ENCODE results near the gene PYGB. TPM values are rescaled to one million over a fixed set of nuclear protein-coding genes. Genes with fewer than 3 reads are reported as not detected.
"Not testable (repeated sequence)": the region's sequence is repeated elsewhere in the genome, so short reads cannot be mapped to it uniquely, and the experiment has no call there.

PYGB gene
- total RNA-seq, 1 experiment from 2014 or later = 78.9 TPM

- Mint-ChIP-seq H3K36me3 (ENCODE audit: insufficient read depth, unreplicated experiment) (peaks cover 10% of the 10 kb centered on the region), H3K27me3 (ENCODE audit: insufficient read depth, unreplicated experiment) (no peaks in the 10 kb centered on the region), H3K4me3 (ENCODE audit: unreplicated experiment) (no peak overlapping the region), H3K9me3 (ENCODE audit: unreplicated experiment) (no peaks in the 10 kb centered on the region), H3K27ac (ENCODE audit: unreplicated experiment) (no peak overlapping the region), H3K4me1 (ENCODE audit: low read depth, unreplicated experiment) (peaks cover 31% of the 10 kb centered on the region)
- intact Hi-C loops (cut with micrococcal nuclease; ENCODE audit: unreplicated experiment) = no loop called here
- POLR2A ChIA-PET = no interaction called here
- no TSS peak for BruUV-seq (replicated peaks)
- Histone ChIP-seq H3K27me3 (replicated peaks; ENCODE audit: control insufficient read depth, insufficient read depth, low read length) (no peaks in the 10 kb centered on the region), H3K9me3 (no peaks in the 10 kb centered on the region), H3K36me3 (ENCODE audit: control insufficient read depth, insufficient read depth, low read length) (no peaks in the 10 kb centered on the region), H3K4me3 (ENCODE audit: low read depth, low read length) (no peak overlapping the region), H3K4me1 (peaks cover 27% of the 10 kb centered on the region)
- TF ChIP-seq CTCF (IDR thresholded peaks at IDR 0.05; ENCODE audit: insufficient read depth in 1 of 2, low read depth in 1 of 2, low read length in 1 of 2, severe bottlenecking in 1 of 2, unreplicated experiment in 1 of 2) = no peak
- no peak for DNase-seq
- CTCF ChIA-PET = no interaction called here
These were observed 17.6 kb upstream of the PYGB start for GRCh38 chr20:25230166-25230831.

GRCh38 chr20:25233016-25233772 is 14.7 kb upstream of the PYGB start:
- Mint-ChIP-seq H3K27me3 (ENCODE audit: insufficient read depth, unreplicated experiment) (no peaks in the 10 kb centered on the region), H3K27ac (ENCODE audit: unreplicated experiment) (peak overlapping the region; percentile 74), H3K4me3 (ENCODE audit: unreplicated experiment) (no peak overlapping the region), H3K36me3 (ENCODE audit: insufficient read depth, unreplicated experiment) (no peaks in the 10 kb centered on the region), H3K9me3 (ENCODE audit: unreplicated experiment) (no peaks in the 10 kb centered on the region), H3K4me1 (ENCODE audit: low read depth, unreplicated experiment) (peaks cover 29% of the 10 kb centered on the region)
- H3K27me3 ChIP-seq (replicated peaks; ENCODE audit: control insufficient read depth, insufficient read depth, low read length) = no peaks in the 10 kb centered on the region
- ChIA-PET CTCF (interaction anchor here (0.6 to 1.6 kb wide), 3 partner anchors 14 to 41 kb away, joined by 5 to 6 read pairs (median 5); partner anchors contain the start of genes ENTPD6 and PYGB), POLR2A (interaction anchor here (0.8 to 1.6 kb wide), 2 partner anchors 14 to 38 kb away, joined by 3 to 6 read pairs; partner anchors contain the start of gene PYGB)
- no peak overlapping the region for H3K4me3 ChIP-seq (ENCODE audit: low read depth, low read length)
- no peaks in the 10 kb centered on the region for H3K9me3 ChIP-seq
- BruUV-seq (replicated peaks) = no TSS peak
- DNase-seq = peak in 1 of 2 experiments; percentile 44
- H3K4me1 ChIP-seq = peaks cover 36% of the 10 kb centered on the region
- no peaks in the 10 kb centered on the region for H3K36me3 ChIP-seq (ENCODE audit: control insufficient read depth, insufficient read depth, low read length)
- intact Hi-C loops (cut with micrococcal nuclease; ENCODE audit: unreplicated experiment) = no loop called here
- no peak for TF ChIP-seq CTCF (IDR thresholded peaks at IDR 0.05; ENCODE audit: insufficient read depth in 1 of 2, low read depth in 1 of 2, low read length in 1 of 2, severe bottlenecking in 1 of 2, unreplicated experiment in 1 of 2)

GRCh38 chr20:25234009-25234849 is 13.7 kb upstream of the PYGB start:
- BruUV-seq (replicated peaks); H3K9me3 ChIP-seq; H3K27me3 Mint-ChIP-seq (ENCODE audit: insufficient read depth, unreplicated experiment); H3K4me3 Mint-ChIP-seq (ENCODE audit: unreplicated experiment); H3K36me3 Mint-ChIP-seq (ENCODE audit: insufficient read depth, unreplicated experiment); H3K36me3 ChIP-seq (ENCODE audit: control insufficient read depth, insufficient read depth, low read length); H3K4me3 ChIP-seq (ENCODE audit: low read depth, low read length); H3K9me3 Mint-ChIP-seq (ENCODE audit: unreplicated experiment); H3K27me3 ChIP-seq (replicated peaks; ENCODE audit: control insufficient read depth, insufficient read depth, low read length): not testable (repeated sequence)
- DNase-seq = peak in 1 of 2 experiments; percentile 32
- intact Hi-C loops (cut with micrococcal nuclease; ENCODE audit: unreplicated experiment) = loop anchor here (1.0 kb wide), 1 partner anchor 13 kb away; no protein-coding TSS in a partner anchor
- ChIA-PET POLR2A (interaction anchor here (1.6 kb wide), 1 partner anchor 13 kb away, joined by 6 read pairs; the partner anchor contains the start of gene PYGB), CTCF (interaction anchor here (1.5 to 1.9 kb wide), 3 partner anchors 13 to 39 kb away, joined by 5 to 6 read pairs (median 6); partner anchors contain the start of genes ENTPD6 and PYGB)
- peaks cover 36% of the 10 kb centered on the region for H3K4me1 Mint-ChIP-seq (ENCODE audit: low read depth, unreplicated experiment)
- H3K27ac Mint-ChIP-seq (ENCODE audit: unreplicated experiment) = peak overlapping the region; percentile 74
- H3K4me1 ChIP-seq = peaks cover 36% of the 10 kb centered on the region

Data from Caco-2 (cell line).